OCI-LY3 (cell line): ENCODE data around the gene GPR89B.
"Not testable (repeated sequence)": the region's sequence is repeated elsewhere in the genome, so short reads cannot be mapped to it uniquely, and the experiment has no call there.

ENCODE experiments used
- EZH2phosphoT487 ChIP-seq: fragments of 200-600 bp; shearing (Covaris generic); IDR thresholded peaks from 2 replicates; pipeline ENCODE4 v1.6.1; 2018; ENCODE audit warnings: antibody characterized with exemption, mixed run types, low read depth
- TF ChIP-seq, protein P1 (sequence below): fragments of 200-600, 300-600 bp; sonication (generic); IDR thresholded peaks from 2 replicates; pipeline ENCODE4 v1.5.1; 2014; ENCODE audit warnings: antibody characterized with exemption, low read length, low read depth

- TF ChIP-seq, protein P1, sequence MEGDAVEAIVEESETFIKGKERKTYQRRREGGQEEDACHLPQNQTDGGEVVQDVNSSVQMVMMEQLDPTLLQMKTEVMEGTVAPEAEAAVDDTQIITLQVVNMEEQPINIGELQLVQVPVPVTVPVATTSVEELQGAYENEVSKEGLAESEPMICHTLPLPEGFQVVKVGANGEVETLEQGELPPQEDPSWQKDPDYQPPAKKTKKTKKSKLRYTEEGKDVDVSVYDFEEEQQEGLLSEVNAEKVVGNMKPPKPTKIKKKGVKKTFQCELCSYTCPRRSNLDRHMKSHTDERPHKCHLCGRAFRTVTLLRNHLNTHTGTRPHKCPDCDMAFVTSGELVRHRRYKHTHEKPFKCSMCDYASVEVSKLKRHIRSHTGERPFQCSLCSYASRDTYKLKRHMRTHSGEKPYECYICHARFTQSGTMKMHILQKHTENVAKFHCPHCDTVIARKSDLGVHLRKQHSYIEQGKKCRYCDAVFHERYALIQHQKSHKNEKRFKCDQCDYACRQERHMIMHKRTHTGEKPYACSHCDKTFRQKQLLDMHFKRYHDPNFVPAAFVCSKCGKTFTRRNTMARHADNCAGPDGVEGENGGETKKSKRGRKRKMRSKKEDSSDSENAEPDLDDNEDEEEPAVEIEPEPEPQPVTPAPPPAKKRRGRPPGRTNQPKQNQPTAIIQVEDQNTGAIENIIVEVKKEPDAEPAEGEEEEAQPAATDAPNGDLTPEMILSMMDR, result not testable (repeated sequence)
- not testable (repeated sequence) for TF ChIP-seq EZH2phosphoT487
These were observed 21.3 kb downstream of the GPR89B start for GRCh38 chr1:147949517-147949916.
